SK-N-SH treated with all-trans-retinoic acid at 6 μM for 48 hours (cell line): Measurements from ENCODE around the gene MAB21L4.

Experiments
- ATAC-seq: fragments of 200-7000 bp; cut with Tn5 transposase; 3 replicates; pipeline ENCODE4 v1.9.1; 2020; ENCODE audit warnings: mild to moderate bottlenecking, moderate library complexity
- ARNTL ChIP-seq: fragments of 450-650 bp; formaldehyde crosslinking; IDR thresholded peaks from 2 replicates; pipeline ENCODE4 v1.5.0; 2020; ENCODE audit warnings: low read depth, mild to moderate bottlenecking, moderate library complexity, borderline replicate concordance
- BACH2 ChIP-seq: fragments of 250-450 bp; sonication (Bioruptor Pico); IDR thresholded peaks from 2 replicates; pipeline ENCODE4 v1.9.0; 2021; ENCODE audit warnings: mild to moderate bottlenecking, borderline replicate concordance
- CSDC2 ChIP-seq: fragments of 250-450 bp; sonication (Bioruptor Pico); IDR thresholded peaks from 2 replicates; pipeline ENCODE4 v1.5.0; 2020; ENCODE audit warnings: mild to moderate bottlenecking, moderate library complexity
- GLIS3 ChIP-seq: fragments of 250-450 bp; sonication (Bioruptor Pico); IDR thresholded peaks from 2 replicates; pipeline ENCODE4 v1.5.0; 2020; ENCODE audit warnings: mild to moderate bottlenecking, moderate library complexity
- ISL1 ChIP-seq: fragments of 250-450 bp; sonication (Bioruptor Pico); IDR thresholded peaks from 2 replicates; pipeline ENCODE4 v2.1.2; 2022; ENCODE audit warnings: mild to moderate bottlenecking, moderate library complexity
- OSR1 ChIP-seq: fragments of 250-450 bp; sonication (Bioruptor Pico); IDR thresholded peaks from 2 replicates; pipeline ENCODE4 v1.8.0; 2022; ENCODE audit warnings: moderate library complexity, mild to moderate bottlenecking, inconsistent platforms
- PATZ1 ChIP-seq: fragments of 250-450 bp; sonication (Bioruptor Pico); IDR thresholded peaks from 2 replicates; pipeline ENCODE4 v1.8.0; 2020; ENCODE audit warnings: mild to moderate bottlenecking, moderate library complexity, borderline replicate concordance
- PPARA ChIP-seq: fragments of 250-450 bp; sonication (Bioruptor Pico); IDR thresholded peaks from 2 replicates; pipeline ENCODE4 v1.5.0; 2020; ENCODE audit warnings: mild to moderate bottlenecking, borderline replicate concordance
- RARB ChIP-seq: fragments of 250-450 bp; sonication (Bioruptor Pico); IDR thresholded peaks from 2 replicates; pipeline ENCODE4 v1.8.0; 2021; ENCODE audit warnings: mild to moderate bottlenecking, moderate library complexity
- SNAI2 ChIP-seq: fragments of 250-450 bp; sonication (Bioruptor Pico); IDR thresholded peaks from 2 replicates; pipeline ENCODE4 v1.5.0; 2020; ENCODE audit warnings: mild to moderate bottlenecking, moderate library complexity
- TCF4 ChIP-seq: fragments of 250-450 bp; sonication (Bioruptor Pico); IDR thresholded peaks from 2 replicates; pipeline ENCODE4 v1.8.0; 2021; ENCODE audit warnings: mild to moderate bottlenecking, moderate library complexity, borderline replicate concordance
- ZC3H10 ChIP-seq: fragments of 250-450 bp; sonication (Bioruptor Pico); IDR thresholded peaks from 2 replicates; pipeline ENCODE4 v1.5.1; 2021; ENCODE audit warnings: mild to moderate bottlenecking, moderate library complexity
- ZFP3 ChIP-seq: fragments of 250-450 bp; sonication (Bioruptor Pico); IDR thresholded peaks from 2 replicates; pipeline ENCODE4 v1.5.0; 2020; ENCODE audit warnings: mild to moderate bottlenecking, moderate library complexity
- ZFP30 ChIP-seq: fragments of 450-650 bp; formaldehyde crosslinking; IDR thresholded peaks from 2 replicates; pipeline ENCODE4 v1.5.0; 2022; ENCODE audit warnings: mild to moderate bottlenecking, moderate library complexity
- ZNF565 ChIP-seq: fragments of 450-650 bp; formaldehyde crosslinking; conservative IDR thresholded peaks from 2 replicates; pipeline ENCODE4 v1.5.0; 2020; ENCODE audit warnings: low read depth, mild to moderate bottlenecking, moderate library complexity
- ZNF70 ChIP-seq: fragments of 450-650 bp; formaldehyde crosslinking; IDR thresholded peaks from 2 replicates; pipeline ENCODE4 v1.5.0; 2020; ENCODE audit warnings: mild to moderate bottlenecking, moderate library complexity
- ZNF8 ChIP-seq: fragments of 450-650 bp; formaldehyde crosslinking; IDR thresholded peaks from 2 replicates; pipeline ENCODE4 v1.5.0; 2020; ENCODE audit warnings: mild to moderate bottlenecking, moderate library complexity
- TF ChIP-seq, protein P1 (sequence below): fragments of 250-450 bp; sonication (Bioruptor Pico); IDR thresholded peaks from 2 replicates; pipeline ENCODE4 v1.8.0; 2021; ENCODE audit warnings: low read depth, mild to moderate bottlenecking, moderate library complexity, borderline replicate concordance
- TF ChIP-seq, protein P2 (sequence below): fragments of 250-450 bp; sonication (Bioruptor Pico); IDR thresholded peaks from 2 replicates; pipeline ENCODE4 v1.5.1; 2020; ENCODE audit warnings: low read depth, mild to moderate bottlenecking, moderate library complexity
- TF ChIP-seq, protein P3 (sequence below): fragments of 250-450 bp; sonication (Bioruptor Pico); IDR thresholded peaks from 2 replicates; pipeline ENCODE4 v1.5.0; 2020; ENCODE audit warnings: mild to moderate bottlenecking, moderate library complexity

MAB21L4 gene

DNA sequence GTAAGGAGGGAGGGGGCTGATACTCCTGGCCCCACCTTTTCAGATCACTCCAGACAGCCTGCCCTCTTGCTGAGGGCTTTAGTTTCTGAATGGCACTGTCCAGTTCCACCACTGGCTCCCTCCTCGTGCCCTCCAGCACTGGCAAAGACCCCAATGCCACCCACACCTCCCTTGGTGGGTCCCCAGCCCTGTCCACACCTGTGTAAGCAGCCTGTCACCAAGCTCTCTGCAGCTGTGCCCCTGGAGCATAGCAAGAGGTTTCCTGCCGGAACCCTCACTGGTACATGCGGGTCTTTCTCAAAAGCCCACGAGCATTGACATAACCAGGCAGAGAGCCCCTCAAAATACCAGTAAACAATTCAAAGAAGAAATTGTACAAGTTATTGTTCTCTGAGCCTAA, 58.3 kb downstream of the MAB21L4 start:
- TF ChIP-seq SNAI2 (CRISPR knock-in tag) (no peak), ARNTL (CRISPR knock-in tag) (no peak)
- TF ChIP-seq, protein P1, sequence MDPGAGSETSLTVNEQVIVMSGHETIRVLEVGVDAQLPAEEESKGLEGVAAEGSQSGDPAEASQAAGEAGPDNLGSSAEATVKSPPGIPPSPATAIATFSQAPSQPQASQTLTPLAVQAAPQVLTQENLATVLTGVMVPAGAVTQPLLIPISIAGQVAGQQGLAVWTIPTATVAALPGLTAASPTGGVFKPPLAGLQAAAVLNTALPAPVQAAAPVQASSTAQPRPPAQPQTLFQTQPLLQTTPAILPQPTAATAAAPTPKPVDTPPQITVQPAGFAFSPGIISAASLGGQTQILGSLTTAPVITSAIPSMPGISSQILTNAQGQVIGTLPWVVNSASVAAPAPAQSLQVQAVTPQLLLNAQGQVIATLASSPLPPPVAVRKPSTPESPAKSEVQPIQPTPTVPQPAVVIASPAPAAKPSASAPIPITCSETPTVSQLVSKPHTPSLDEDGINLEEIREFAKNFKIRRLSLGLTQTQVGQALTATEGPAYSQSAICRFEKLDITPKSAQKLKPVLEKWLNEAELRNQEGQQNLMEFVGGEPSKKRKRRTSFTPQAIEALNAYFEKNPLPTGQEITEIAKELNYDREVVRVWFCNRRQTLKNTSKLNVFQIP (CRISPR knock-in tag), result no peak
- TF ChIP-seq, all 23 proteins: peak for 0
- ATAC-seq, result no peak

DNA sequence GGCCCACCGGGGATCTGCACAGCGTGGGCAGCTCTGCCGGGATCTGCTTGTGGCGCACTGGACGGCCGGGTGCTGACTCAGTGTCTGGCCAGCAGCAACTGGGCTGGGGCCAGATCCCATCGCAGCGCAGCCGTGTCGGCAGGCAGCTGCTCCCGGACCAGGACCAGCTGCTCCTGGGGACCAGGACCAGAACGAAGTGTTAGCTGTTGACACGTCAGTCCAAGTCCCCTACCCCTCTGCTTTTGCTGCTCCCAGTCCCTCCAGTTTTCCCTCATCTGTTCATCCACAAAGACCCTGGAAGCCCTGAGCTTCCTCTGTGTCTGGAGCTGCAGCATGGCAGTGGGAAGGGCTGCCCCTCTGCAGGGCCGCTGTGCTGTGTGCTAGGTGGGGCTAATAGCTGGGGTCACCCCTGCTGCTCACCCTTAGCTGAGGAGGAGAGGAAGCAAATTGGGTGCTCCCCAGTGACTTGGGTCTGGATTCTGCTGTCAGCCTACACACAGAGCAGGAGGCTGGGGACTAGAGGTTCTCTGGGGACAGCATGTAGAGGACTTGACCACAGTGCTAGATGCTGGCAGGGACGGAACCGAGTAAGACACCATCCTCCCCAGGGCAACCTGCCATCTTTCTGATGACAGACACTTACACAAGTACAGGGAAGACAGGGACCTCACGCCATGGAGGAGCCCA, 59.0 kb downstream of the MAB21L4 start:
- no peak for ATAC-seq
- TF ChIP-seq, protein P2, sequence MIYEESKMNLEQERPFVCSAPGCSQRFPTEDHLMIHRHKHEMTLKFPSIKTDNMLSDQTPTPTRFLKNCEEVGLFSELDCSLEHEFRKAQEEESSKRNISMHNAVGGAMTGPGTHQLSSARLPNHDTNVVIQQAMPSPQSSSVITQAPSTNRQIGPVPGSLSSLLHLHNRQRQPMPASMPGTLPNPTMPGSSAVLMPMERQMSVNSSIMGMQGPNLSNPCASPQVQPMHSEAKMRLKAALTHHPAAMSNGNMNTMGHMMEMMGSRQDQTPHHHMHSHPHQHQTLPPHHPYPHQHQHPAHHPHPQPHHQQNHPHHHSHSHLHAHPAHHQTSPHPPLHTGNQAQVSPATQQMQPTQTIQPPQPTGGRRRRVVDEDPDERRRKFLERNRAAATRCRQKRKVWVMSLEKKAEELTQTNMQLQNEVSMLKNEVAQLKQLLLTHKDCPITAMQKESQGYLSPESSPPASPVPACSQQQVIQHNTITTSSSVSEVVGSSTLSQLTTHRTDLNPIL (CRISPR knock-in tag), result no peak
- TF ChIP-seq PPARA (CRISPR knock-in tag) (no peak), ISL1 (no peak), CSDC2 (CRISPR knock-in tag) (no peak), ZNF8 (CRISPR knock-in tag) (no peak), ZC3H10 (no peak), OSR1 (CRISPR knock-in tag) (no peak), TCF4 (no peak), BACH2 (CRISPR knock-in tag) (no peak), RARB (CRISPR knock-in tag) (no peak), GLIS3 (CRISPR knock-in tag) (no peak), ZFP3 (CRISPR knock-in tag) (no peak), PATZ1 (CRISPR knock-in tag) (no peak), ZNF565 (CRISPR knock-in tag) (no peak), ZNF70 (CRISPR knock-in tag) (no peak), ZFP30 (CRISPR knock-in tag) (no peak)
- TF ChIP-seq, protein P3, sequence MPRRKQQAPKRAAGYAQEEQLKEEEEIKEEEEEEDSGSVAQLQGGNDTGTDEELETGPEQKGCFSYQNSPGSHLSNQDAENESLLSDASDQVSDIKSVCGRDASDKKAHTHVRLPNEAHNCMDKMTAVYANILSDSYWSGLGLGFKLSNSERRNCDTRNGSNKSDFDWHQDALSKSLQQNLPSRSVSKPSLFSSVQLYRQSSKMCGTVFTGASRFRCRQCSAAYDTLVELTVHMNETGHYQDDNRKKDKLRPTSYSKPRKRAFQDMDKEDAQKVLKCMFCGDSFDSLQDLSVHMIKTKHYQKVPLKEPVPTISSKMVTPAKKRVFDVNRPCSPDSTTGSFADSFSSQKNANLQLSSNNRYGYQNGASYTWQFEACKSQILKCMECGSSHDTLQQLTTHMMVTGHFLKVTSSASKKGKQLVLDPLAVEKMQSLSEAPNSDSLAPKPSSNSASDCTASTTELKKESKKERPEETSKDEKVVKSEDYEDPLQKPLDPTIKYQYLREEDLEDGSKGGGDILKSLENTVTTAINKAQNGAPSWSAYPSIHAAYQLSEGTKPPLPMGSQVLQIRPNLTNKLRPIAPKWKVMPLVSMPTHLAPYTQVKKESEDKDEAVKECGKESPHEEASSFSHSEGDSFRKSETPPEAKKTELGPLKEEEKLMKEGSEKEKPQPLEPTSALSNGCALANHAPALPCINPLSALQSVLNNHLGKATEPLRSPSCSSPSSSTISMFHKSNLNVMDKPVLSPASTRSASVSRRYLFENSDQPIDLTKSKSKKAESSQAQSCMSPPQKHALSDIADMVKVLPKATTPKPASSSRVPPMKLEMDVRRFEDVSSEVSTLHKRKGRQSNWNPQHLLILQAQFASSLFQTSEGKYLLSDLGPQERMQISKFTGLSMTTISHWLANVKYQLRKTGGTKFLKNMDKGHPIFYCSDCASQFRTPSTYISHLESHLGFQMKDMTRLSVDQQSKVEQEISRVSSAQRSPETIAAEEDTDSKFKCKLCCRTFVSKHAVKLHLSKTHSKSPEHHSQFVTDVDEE, result no peak
